Measurements from ENCODE around the gene EIF5A.

Gene EIF5A

GRCh38 chr17:7357381-7357780 lies 50.0 kb downstream of the EIF5A start:
- DNase-seq = no peak

GRCh38 chr17:7361906-7362305 lies 54.5 kb downstream of the EIF5A start:
- no peak for DNase-seq
